Tibial nerve (tissue), 4 donors: Measurements from ENCODE around the gene DCUN1D2. TPM values are rescaled to one million over a fixed set of nuclear protein-coding genes. Genes with fewer than 3 reads are reported as not detected.

Source experiments
- DNase-seq, 2 donors: peaks; one replicate each; pipeline ENCODE4 v3.0.0-alpha.2; 2019; ENCODE audit warnings: low spot score in 2 of 2
- H3K27ac ChIP-seq, 4 donors: fragments of 200-600 bp; sonication (generic) in 3 of 4; one replicate each; pipeline ENCODE4 v1.5.1; 2017 to 2019; ENCODE audit warnings: mild to moderate bottlenecking in 1 of 4
- H3K27me3 ChIP-seq, 2 donors: fragments of 200-600 bp; sonication (generic) in 1 of 2; one replicate each; pipeline versions ENCODE4 v1.5.1 to v1.6.0; 2017 to 2019
- H3K36me3 ChIP-seq, 3 donors: fragments of 200-600 bp; sonication (generic); one replicate each; pipeline ENCODE4 v1.5.1; 2018 to 2019
- H3K4me1 ChIP-seq, 4 donors: fragments of 200-600 bp; sonication (generic) in 3 of 4; one replicate each; pipeline ENCODE4 v1.5.1; 2017 to 2019
- H3K4me3 ChIP-seq, 4 donors: fragments of 200-600 bp; sonication (generic) in 3 of 4; one replicate each; pipeline ENCODE4 v1.5.1; 2017 to 2019; ENCODE audit warnings: mild to moderate bottlenecking in 1 of 4, moderate library complexity in 1 of 4
- H3K9me3 ChIP-seq, 4 donors: fragments of 200-600 bp; sonication (generic) in 3 of 4; one replicate each; pipeline ENCODE4 v1.5.1; 2017 to 2019
- CTCF ChIP-seq, 5 experiments: fragments of 200-600 bp in 3 of 5; fragments of 450-650 bp in 2 of 5; sonication (generic) in 3 of 5; IDR thresholded peaks; one replicate each; pipeline ENCODE4 v1.5.1; 2016 to 2019; ENCODE audit warnings: antibody characterized with exemption in 5 of 5, mild to moderate bottlenecking in 3 of 5, moderate library complexity in 2 of 5
- EP300 ChIP-seq, 2 donors: sonication (generic); formaldehyde crosslinking; IDR thresholded peaks; one replicate each; pipeline ENCODE4 v1.6.1; 2017; ENCODE audit warnings: antibody characterized with exemption in 2 of 2, mild to moderate bottlenecking in 1 of 2
- POLR2A ChIP-seq, 2 donors: fragments of 450-650 bp; IDR thresholded peaks; one replicate each; pipeline ENCODE4 v1.6.1; 2017; ENCODE audit warnings: antibody characterized with exemption in 2 of 2, mild to moderate bottlenecking in 2 of 2, moderate library complexity in 2 of 2
- WGBS, 2 donors: methylation state at CpG; one replicate each; pipeline ENCODE4 v1.1.5; 2018; 5-methylcytosine and 5-hydroxymethylcytosine counted together
- total RNA-seq, 4 donors: library from RNA; depleted of rRNA; stranded (reverse); fragments of >200 nt; gene quantifications; one replicate each; pipeline ENCODE4 v1.1.0, GENCODE V29; 2016

The DCUN1D2 gene
- total RNA-seq, 4 donors from 2014 or later: 16.3 to 28.0 (median 21.0) TPM

- H3K27me3 ChIP-seq: no peaks in the 10 kb centered on the region
- H3K9me3 ChIP-seq: no peaks in the 10 kb centered on the region
- peaks cover 3 to 79% (median 13%) of the 10 kb centered on the region in 3 donors for H3K36me3 ChIP-seq
- no peak overlapping the region for H3K4me3 ChIP-seq
- H3K4me1 ChIP-seq: peaks cover 0 to 20% (median 0%) of the 10 kb centered on the region in 4 donors
- TF ChIP-seq CTCF (IDR thresholded peaks at IDR 0.05) (no peak), POLR2A (IDR thresholded peaks at IDR 0.05) (no peak), EP300 (IDR thresholded peaks at IDR 0.05) (no peak)
- no peak for DNase-seq
- H3K27ac ChIP-seq: peak overlapping the region in 1 of 4 donors; percentile 18
- 65 to 72% methylated on average over 21 of the region's 21 CpGs for WGBS, 2 donors
Measured at GRCh38 chr13:113506871-113507388, 16.4 kb upstream of the DCUN1D2 start.

GRCh38 chr13:113506025-113506685 is 15.6 kb upstream of the DCUN1D2 start:
- no peak for DNase-seq
- no peaks in the 10 kb centered on the region for H3K27me3 ChIP-seq
- H3K36me3 ChIP-seq: peaks cover 3 to 80% (median 9%) of the 10 kb centered on the region in 3 donors
- peak overlapping the region in 2 of 4 donors; percentile 39 to 40 for H3K27ac ChIP-seq
- TF ChIP-seq POLR2A (IDR thresholded peaks at IDR 0.05) (no peak), EP300 (IDR thresholded peaks at IDR 0.05) (no peak), CTCF (IDR thresholded peaks at IDR 0.05) (no peak)
- WGBS, 2 donors: 27 to 34% methylated on average over 16 of the region's 16 CpGs
- no peak overlapping the region for H3K4me3 ChIP-seq
- peaks cover 0 to 20% (median 0%) of the 10 kb centered on the region in 4 donors for H3K4me1 ChIP-seq
- no peaks in the 10 kb centered on the region for H3K9me3 ChIP-seq

- Histone ChIP-seq H3K4me3 (no peak overlapping the region), H3K36me3 (peaks cover 3 to 85% (median 7%) of the 10 kb centered on the region in 3 donors), H3K9me3 (no peaks in the 10 kb centered on the region), H3K4me1 (peaks cover 0 to 20% (median 0%) of the 10 kb centered on the region in 4 donors), H3K27me3 (no peaks in the 10 kb centered on the region), H3K27ac (no peak overlapping the region)
- 82 to 86% methylated on average over 11 to 16 of the region's 16 CpGs for WGBS, 2 donors
- no peak for DNase-seq
- TF ChIP-seq POLR2A (IDR thresholded peaks at IDR 0.05): no peak
- TF ChIP-seq EP300 (IDR thresholded peaks at IDR 0.05): no peak
- TF ChIP-seq CTCF (IDR thresholded peaks at IDR 0.05): no peak
Measured at GRCh38 chr13:113502686-113503085, 12.2 kb upstream of the DCUN1D2 start.

GRCh38 chr13:113500530-113501265 is 10.2 kb upstream of the DCUN1D2 start:
- TF ChIP-seq EP300 (IDR thresholded peaks at IDR 0.05) (no peak), POLR2A (IDR thresholded peaks at IDR 0.05) (no peak), CTCF (IDR thresholded peaks at IDR 0.05) (no peak)
- WGBS, 2 donors: 87 to 90% methylated on average over 11 of the region's 11 CpGs
- H3K4me3 ChIP-seq: no peak overlapping the region
- no peak for DNase-seq
- H3K27ac ChIP-seq: no peak overlapping the region
- no peaks in the 10 kb centered on the region for H3K9me3 ChIP-seq
- H3K4me1 ChIP-seq: peaks cover 0 to 16% (median 0%) of the 10 kb centered on the region in 4 donors
- no peaks in the 10 kb centered on the region for H3K27me3 ChIP-seq
- peaks cover 3 to 98% (median 7%) of the 10 kb centered on the region in 3 donors for H3K36me3 ChIP-seq

- no peak overlapping the region for H3K4me3 ChIP-seq
- WGBS, 2 donors: 80% methylated on average over 4 of the region's 4 CpGs
- H3K4me1 ChIP-seq: peaks cover 0 to 21% (median 3%) of the 10 kb centered on the region in 4 donors
- no peak for TF ChIP-seq EP300 (IDR thresholded peaks at IDR 0.05)
- no peak for TF ChIP-seq CTCF (IDR thresholded peaks at IDR 0.05)
- TF ChIP-seq POLR2A (IDR thresholded peaks at IDR 0.05): no peak
- H3K27ac ChIP-seq: no peak overlapping the region
- H3K9me3 ChIP-seq: no peaks in the 10 kb centered on the region
- peaks cover 3 to 98% (median 7%) of the 10 kb centered on the region in 3 donors for H3K36me3 ChIP-seq
- no peak for DNase-seq
- H3K27me3 ChIP-seq: no peaks in the 10 kb centered on the region
Measured at GRCh38 chr13:113499936-113500335, 9.4 kb upstream of the DCUN1D2 start.
